CD4-positive, alpha-beta T cell treated with Interleukin-6 at 100 ng/mL for 8 hours (primary cell): ENCODE results near the gene C2orf92.
"Not testable (repeated sequence)": the region's sequence is repeated elsewhere in the genome, so short reads cannot be mapped to it uniquely, and the experiment has no call there.

Source experiments
- DNase-seq: peaks from one replicate; pipeline ENCODE4 v3.0.0-alpha.2; 2020; ENCODE audit warnings: mixed read lengths, low spot score

Gene C2orf92

DNA sequence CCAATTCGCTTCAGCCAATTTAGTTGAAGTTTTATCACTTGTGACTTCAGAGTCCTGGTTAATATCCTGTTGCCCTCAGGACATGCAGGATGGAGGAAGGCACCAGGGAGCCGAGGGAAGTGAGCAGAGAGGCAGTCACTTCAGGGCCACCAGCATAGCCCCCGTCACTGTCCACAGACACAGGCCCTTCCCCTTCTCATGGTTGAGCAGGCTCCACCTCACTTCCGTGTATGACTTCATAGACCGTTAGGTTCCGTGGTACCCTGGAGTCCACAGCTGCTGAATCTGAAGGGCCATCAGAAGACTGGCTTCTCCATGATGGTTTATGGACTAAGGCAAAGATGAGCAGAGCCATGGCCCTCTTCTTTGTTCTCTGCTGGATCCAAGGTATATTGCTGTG is at the start of gene C2orf92:
Gene C2orf92 (plus strand): TSS at position 266 of the 400 bp plus-strand sequence. CDS start 76 bp downstream, at position 342.
- no peak for DNase-seq

DNA sequence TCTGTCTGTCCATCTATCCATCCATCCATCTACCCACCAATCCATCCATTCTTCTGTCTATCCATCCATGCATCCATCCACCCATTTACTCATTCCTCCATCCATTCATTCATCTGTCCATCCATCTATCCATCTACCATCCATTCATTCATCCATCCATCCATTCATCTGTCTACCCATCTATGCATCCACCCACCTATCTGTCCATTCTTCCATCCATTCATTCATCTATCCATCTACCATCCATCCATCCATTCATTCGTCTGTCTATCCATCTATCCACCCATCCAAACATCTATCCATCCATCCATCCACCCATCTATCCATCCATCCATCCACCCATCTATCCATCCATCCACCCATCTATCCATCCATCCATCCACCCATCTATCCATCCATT is 49.0 kb upstream of the C2orf92 start:
- DNase-seq = not testable (repeated sequence)

GRCh38 chr2:97622976-97623375 is 46.5 kb upstream of the C2orf92 start:
- not testable (repeated sequence) for DNase-seq

DNA sequence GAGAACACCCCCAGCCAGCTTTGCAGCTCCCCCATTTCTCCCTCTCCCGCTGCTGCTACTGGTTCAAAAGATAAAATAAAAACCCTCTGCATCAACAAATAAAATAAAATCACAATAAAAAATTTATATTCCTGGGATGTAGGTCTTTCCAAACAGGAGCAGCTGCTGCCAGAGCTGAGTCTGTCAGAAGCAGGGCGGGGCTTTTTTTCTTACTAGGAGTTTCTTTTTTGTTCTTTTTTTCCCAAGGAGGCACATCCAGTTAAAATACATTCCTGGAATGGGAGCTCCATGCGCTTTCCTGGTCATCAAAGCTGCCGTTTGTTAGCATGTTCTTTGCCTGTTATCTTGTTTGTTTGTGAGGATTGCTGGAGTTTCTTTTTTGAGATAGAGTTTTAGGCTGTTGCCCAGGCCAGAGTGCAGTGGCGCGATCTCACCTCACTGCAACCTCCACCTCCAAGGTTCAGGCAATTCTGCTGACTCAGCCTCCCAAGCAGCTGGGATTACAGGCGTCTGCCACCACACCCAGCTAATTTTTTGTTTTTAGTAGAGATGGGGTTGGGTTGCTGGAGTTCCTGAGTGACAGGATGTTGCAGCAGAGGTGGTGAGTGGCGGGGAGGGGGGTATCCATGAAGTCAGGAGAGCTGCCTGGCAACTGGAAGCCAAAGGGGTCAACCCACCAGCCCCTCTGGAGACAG is 44.0 kb upstream of the C2orf92 start:
- not testable (repeated sequence) for DNase-seq

- DNase-seq = not testable (repeated sequence)
Observed at GRCh38 chr2:97626049-97626430, 43.5 kb upstream of the C2orf92 start.

DNA sequence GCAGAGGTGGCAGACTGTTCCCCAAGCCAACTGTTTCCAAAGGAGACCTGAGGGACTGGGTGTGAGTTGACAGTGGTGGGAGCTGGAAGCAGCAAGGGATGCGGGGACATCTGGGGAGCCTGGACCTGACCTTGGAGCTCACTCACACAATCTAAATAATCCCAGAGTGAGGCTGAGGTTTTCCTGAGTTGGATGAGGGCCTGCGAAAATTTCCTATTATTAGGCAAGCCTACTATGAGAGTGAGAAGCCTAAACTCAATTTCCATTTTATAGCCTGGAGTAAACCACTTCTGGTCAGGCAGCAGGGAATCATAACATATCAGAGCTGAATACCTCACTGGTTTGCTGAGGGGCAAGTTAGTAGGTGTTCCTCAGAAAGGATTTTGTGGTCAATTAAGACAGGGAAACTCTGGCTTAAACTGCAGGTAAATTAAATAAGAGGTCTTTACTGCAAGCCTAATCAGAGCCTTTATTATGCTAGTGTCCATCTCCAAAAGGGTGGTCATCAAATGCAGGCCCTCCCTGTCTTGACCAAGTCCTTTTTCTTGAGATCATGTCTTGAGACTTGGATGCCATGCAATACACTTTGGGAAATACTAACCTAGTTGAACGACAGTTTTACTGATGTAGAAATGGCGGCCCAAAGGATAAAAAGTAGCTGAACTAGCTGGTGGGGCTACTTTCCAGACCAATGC is 25.3 kb upstream of the C2orf92 start:
- DNase-seq = no peak

GRCh38 chr2:97645112-97645694 is 24.3 kb upstream of the C2orf92 start:
- no peak for DNase-seq

DNA sequence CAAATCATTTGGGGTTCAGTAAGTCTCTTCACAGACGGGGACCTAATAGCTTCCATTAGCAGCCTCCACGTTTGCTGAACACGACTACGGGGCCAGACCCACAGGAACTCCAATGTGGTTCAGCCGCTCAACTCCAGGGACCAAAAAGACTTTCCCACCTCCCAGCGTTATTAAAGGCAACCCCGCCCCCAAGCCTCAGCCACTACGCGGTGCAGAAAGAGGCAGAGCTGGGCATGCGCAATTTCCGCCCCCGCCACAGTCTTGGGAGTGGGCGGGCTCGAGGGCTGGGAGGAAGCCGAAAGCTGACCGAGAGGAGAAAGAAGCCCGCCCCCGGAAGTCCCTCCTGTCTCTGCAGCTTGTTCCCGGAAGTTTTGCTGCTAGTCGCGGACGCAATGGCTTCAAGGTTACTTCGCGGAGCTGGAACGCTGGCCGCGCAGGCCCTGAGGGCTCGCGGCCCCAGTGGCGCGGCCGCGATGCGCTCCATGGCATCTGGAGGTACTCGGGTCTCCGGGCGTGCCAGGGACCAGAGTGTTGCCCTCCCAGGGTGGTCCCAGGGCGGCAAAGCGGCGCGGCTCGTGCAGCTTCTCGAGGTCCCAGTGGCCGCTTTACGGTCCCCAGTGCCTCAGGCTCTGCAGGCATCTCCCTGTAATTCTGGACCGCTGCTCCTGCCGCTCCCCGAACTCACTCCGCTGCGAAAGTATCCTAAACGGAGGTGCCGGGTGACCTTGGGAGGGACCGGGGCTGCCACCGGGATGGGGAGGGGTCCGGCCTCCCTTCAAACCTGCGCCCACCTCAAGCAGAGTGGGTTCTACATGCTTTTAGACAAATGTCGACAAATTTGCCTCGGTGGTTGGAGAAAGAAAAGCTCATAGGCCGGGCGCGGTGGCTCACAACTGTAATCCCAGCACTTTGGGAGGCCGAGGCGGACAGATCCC is 23.6 kb upstream of the C2orf92 start, which contains the start of gene COX5B:
Gene COX5B (plus strand): TSS at position 368 of the 935 bp plus-strand sequence. CDS start 25 bp downstream, at position 393.
- DNase-seq = peak; percentile 99

- DNase-seq = no peak
Observed at GRCh38 chr2:97646977-97647376, 22.5 kb upstream of the C2orf92 start.

DNA sequence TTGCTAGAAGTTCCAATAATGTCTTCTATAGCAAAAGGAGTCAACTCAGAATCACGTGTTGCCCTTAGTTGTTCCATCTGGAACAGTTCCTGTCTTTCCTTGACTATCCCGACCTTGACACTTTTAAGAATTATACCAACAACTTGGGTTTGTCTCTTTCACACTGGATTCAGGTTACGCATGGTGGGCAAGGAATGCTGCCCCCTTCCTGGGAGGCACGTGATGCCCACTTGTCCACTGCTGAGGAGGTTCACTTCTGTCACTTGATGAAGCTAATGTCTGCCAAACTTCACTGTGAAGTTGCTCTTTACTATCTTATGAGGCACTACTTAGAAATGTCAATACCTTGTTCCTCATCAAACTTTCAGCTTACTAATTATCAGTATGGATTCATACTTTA is 18.4 kb upstream of the C2orf92 start:
- no peak for DNase-seq

GRCh38 chr2:97653473-97653872 is 16.0 kb upstream of the C2orf92 start:
- no peak for DNase-seq

DNA sequence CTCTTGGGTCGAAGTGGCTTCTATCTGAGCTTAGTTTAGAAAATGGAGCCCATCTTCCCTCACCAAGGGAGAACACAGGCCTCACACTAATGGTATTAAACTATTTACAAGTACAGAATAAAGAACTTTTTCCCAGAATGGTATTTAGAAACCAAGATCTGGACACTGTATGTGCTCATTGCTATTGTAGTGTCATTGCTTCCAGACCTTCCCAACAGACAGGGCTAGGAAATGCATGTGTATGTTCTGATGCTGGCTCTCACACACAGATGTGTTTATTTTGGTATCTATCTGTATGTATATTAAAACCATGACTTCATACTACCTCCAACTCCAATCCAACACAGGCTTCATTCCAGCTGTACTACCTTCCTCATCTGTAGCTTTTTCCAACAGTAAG is 15.6 kb upstream of the C2orf92 start:
- DNase-seq = no peak

DNA sequence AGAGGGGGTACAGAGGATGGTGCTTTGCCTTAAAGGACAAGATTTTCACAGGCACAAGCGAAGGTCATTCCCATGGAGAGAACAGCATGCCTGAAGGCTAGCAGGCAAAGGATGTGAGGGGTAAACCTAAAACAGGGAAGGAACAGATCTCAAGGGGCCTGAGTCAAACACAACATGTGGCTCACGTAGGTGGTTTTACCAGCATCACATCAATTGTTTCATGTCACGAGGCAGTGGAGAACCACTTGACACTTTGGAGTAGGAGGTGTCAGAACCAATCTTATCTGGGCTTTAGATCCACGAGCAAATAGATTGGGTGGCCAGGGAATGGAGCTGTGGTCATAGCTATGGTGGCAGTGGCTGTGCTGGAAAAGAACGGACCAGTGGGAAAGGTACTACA is 15.2 kb upstream of the C2orf92 start:
- no peak for DNase-seq

- no peak for DNase-seq
Observed at GRCh38 chr2:97654791-97655190, 14.7 kb upstream of the C2orf92 start.

DNA sequence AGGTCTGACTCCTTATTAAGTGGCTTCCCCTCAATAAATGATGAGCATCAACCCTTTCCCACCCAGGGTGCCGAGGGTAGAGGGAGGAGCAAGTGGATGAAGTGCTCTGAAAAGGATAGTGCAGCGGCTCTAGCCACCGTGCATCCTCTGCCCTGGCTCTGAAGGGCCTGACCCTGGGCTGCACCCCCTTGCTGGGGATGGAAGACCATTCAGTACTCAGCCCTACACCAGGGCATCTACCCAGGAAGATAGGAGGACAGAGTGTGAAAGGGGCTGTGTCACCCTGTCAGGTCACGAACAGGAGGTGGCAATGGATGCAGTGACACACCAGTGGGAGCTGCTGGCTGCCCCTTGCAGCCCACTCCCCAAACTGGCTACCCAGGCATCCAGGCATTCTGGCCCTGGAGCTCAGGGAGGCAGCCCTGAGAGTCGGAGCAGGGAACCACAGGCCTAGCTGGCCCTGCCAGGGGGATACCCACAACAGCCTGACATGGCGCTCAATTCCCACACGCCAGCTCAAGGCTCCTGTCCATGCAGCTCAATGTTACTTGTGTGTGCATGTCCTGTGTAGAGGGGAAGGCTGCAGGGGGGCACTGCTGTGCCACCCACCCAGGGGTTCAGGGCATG is 13.3 kb upstream of the C2orf92 start:
- DNase-seq = no peak

- no peak for DNase-seq
Observed at GRCh38 chr2:97656905-97657587, 12.5 kb upstream of the C2orf92 start.

- no peak for DNase-seq
Observed at GRCh38 chr2:97657986-97658690, 11.4 kb upstream of the C2orf92 start.

GRCh38 chr2:97658691-97659157 is 10.8 kb upstream of the C2orf92 start:
- DNase-seq = no peak

DNA sequence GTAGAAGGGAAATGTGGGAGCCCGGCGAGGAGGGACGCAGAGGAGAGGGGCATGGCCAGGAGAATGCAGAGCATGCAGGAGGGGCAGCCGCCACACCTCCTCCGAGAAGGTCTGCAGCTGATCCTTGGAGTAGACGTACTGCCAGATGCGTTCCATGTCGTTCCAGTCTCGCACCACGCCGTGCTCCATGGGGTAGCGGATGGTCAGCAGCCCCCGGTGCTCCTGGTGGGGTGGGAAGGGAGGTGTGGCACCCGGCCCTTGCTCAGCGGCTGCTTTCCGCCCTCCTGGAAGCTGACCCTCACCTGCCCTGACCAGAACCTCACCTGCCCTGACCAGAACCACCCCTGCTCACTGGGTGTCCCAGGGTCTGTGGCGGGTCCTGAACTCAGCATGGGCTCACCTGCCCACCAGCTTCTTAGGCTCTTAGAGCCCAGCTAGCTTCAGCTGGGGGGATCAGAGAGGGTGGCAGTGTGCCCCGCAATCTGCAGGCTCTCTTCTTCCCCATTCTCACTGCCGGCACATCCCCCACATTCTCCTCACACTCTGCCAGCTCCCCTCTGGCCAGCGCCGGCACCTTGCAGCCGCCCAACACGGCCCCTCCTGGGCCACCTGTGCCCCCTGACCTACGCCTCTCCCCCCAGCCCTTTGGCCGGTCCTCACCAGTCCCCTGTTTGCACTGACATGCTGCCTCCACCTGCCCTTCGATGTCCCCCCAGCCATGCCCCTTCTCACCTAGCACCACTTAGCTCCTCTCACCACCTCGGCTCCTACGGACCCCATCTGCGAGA is 10.1 kb upstream of the C2orf92 start:
- DNase-seq = no peak
